Esophagus muscularis mucosa (tissue), 4 donors: ENCODE measurements around the gene CTAGE4. TPM values are rescaled to one million over a fixed set of nuclear protein-coding genes. Genes with fewer than 3 reads are reported as not detected.
A peak's percentile ranks its signal among the peaks of the same experiment; 100 is the strongest.
"Not testable (repeated sequence)": the region's sequence is repeated elsewhere in the genome, so short reads cannot be mapped to it uniquely, and the experiment has no call there.

Experiments used
- DNase-seq: peaks from one replicate; pipeline ENCODE4 v3.0.0-alpha.2; 2017; ENCODE audit errors: extremely low spot score
- H3K27ac ChIP-seq, 4 donors: fragments of 200-600 bp; sonication (generic); replicated peaks in 1 of 4; 1 replicate in 3 of 4; 2 replicates in 1 of 4; pipeline ENCODE4 v1.5.1; 2016 to 2019; ENCODE audit warnings: mild to moderate bottlenecking in 1 of 4
- H3K27me3 ChIP-seq, 4 donors: fragments of 200-600 bp; sonication (generic); one replicate each; pipeline versions ENCODE4 v1.5.1 to v1.6.0; 2016 to 2019
- H3K36me3 ChIP-seq, 4 donors: fragments of 200-600 bp; sonication (generic); one replicate each; pipeline ENCODE4 v1.5.1; 2016 to 2019
- H3K4me1 ChIP-seq, 4 donors: fragments of 200-600 bp; sonication (generic); one replicate each; pipeline ENCODE4 v1.5.1; 2016 to 2019
- H3K4me3 ChIP-seq, 4 donors: fragments of 200-600 bp; sonication (generic); 1 replicate in 2 of 4; 2 replicates in 2 of 4; pipeline ENCODE4 v1.5.1; 2016 to 2019; ENCODE audit warnings: mild to moderate bottlenecking in 4 of 4, moderate library complexity in 1 of 4
- H3K9me3 ChIP-seq, 4 donors: fragments of 200-600 bp; sonication (generic); 1 replicate in 3 of 4; 2 replicates in 1 of 4; pipeline ENCODE4 v1.5.1; 2016 to 2019
- WGBS: methylation state at CpG from one replicate; pipeline ENCODE4 v1.1.5; 2018; 5-methylcytosine and 5-hydroxymethylcytosine counted together
- intact Hi-C: fragments of 100-400 bp; cut with DNase I; formaldehyde crosslinking; loops from one replicate; pipeline ENCODE4 v1.15.1; 2023
- total RNA-seq, 4 donors: library from RNA; depleted of rRNA; stranded (reverse); fragments of >200 nt; gene quantifications; one replicate each; pipeline versions ENCODE4 v1.1.0 to v1.2.1, GENCODE V29; 2016

CTAGE4 gene
- total RNA-seq, 4 donors from 2014 or later: 0.71 to 2.5 (median 0.83) TPM; not detected in 1

GRCh38 chr7:144188578-144189171 lies 5.4 kb downstream of the CTAGE4 start:
- WGBS: no CpG with 5 or more reads among the region's 3 CpGs

GRCh38 chr7:144193782-144194181 lies 10.5 kb downstream of the CTAGE4 start:
- WGBS: no CpG with 5 or more reads among the region's 11 CpGs
- intact Hi-C loops: not testable (repeated sequence)

More at GRCh38 chr7:144188578-144189171, 5.4 kb downstream of the CTAGE4 start:
- H3K27me3 ChIP-seq, DNase-seq, H3K4me3 ChIP-seq, H3K9me3 ChIP-seq, H3K27ac ChIP-seq, intact Hi-C loops, H3K4me1 ChIP-seq, H3K36me3 ChIP-seq: not testable (repeated sequence)

GRCh38 chr7:144194453-144194852 lies 11.2 kb downstream of the CTAGE4 start:
- no CpG with 5 or more reads among the region's 6 CpGs for WGBS
- H3K27me3 ChIP-seq, H3K27ac ChIP-seq, H3K36me3 ChIP-seq, H3K4me3 ChIP-seq, H3K4me1 ChIP-seq, intact Hi-C loops, DNase-seq, H3K9me3 ChIP-seq: not testable (repeated sequence)

More at GRCh38 chr7:144193782-144194181, 10.5 kb downstream of the CTAGE4 start:
- not testable (repeated sequence) for H3K9me3 ChIP-seq, H3K27me3 ChIP-seq, H3K36me3 ChIP-seq, H3K4me1 ChIP-seq, H3K27ac ChIP-seq, H3K4me3 ChIP-seq, DNase-seq

- no CpG with 5 or more reads among the region's 51 CpGs for WGBS
- H3K36me3 ChIP-seq, H3K9me3 ChIP-seq, H3K4me1 ChIP-seq, intact Hi-C loops, DNase-seq, H3K27ac ChIP-seq, H3K27me3 ChIP-seq: not testable (repeated sequence)
- peak within 1 kb of the TSS in 1 of 4 donors; percentile 42 for H3K4me3 ChIP-seq
Observed at GRCh38 chr7:144195212-144195872, 12.1 kb downstream of the CTAGE4 start, which contains the start of gene ARHGEF35. Gene ARHGEF35 (minus strand): TSS chr7:144195833. CDS start chr7:144188383, 7,450 bp downstream.

GRCh38 chr7:144198934-144199333 lies 15.7 kb downstream of the CTAGE4 start:
- H3K9me3 ChIP-seq, H3K36me3 ChIP-seq, H3K4me3 ChIP-seq, H3K4me1 ChIP-seq, H3K27ac ChIP-seq, DNase-seq, H3K27me3 ChIP-seq, intact Hi-C loops: not testable (repeated sequence)
- WGBS: 45% methylated on average over 3 of the region's 4 CpGs

- H3K4me1 ChIP-seq, H3K27ac ChIP-seq, H3K36me3 ChIP-seq, H3K9me3 ChIP-seq, DNase-seq, intact Hi-C loops, H3K4me3 ChIP-seq, H3K27me3 ChIP-seq: not testable (repeated sequence)
- WGBS: no CpG with 5 or more reads among the region's 1 CpG
Observed at GRCh38 chr7:144201978-144202377, 18.7 kb downstream of the CTAGE4 start.

GRCh38 chr7:144203086-144203485 lies 19.8 kb downstream of the CTAGE4 start:
- H3K4me3 ChIP-seq, H3K36me3 ChIP-seq, DNase-seq, H3K27ac ChIP-seq, H3K9me3 ChIP-seq, H3K4me1 ChIP-seq, intact Hi-C loops, H3K27me3 ChIP-seq: not testable (repeated sequence)
- WGBS: no CpG with 5 or more reads among the region's 3 CpGs

- H3K27me3 ChIP-seq, intact Hi-C loops: not testable (repeated sequence)
Observed at GRCh38 chr7:144205306-144205705, 22.0 kb downstream of the CTAGE4 start.

GRCh38 chr7:144217200-144217599 lies 33.9 kb downstream of the CTAGE4 start:
- H3K27ac ChIP-seq, intact Hi-C loops, H3K27me3 ChIP-seq, H3K4me1 ChIP-seq, H3K4me3 ChIP-seq, DNase-seq, H3K9me3 ChIP-seq, H3K36me3 ChIP-seq: not testable (repeated sequence)

More at GRCh38 chr7:144205306-144205705, 22.0 kb downstream of the CTAGE4 start:
- not testable (repeated sequence) for H3K27ac ChIP-seq, H3K4me3 ChIP-seq, H3K4me1 ChIP-seq, H3K9me3 ChIP-seq, DNase-seq, H3K36me3 ChIP-seq
- whole genome bisulfite sequencing: no CpG with 5 or more reads among the region's 5 CpGs

- H3K36me3 ChIP-seq, intact Hi-C loops, H3K27ac ChIP-seq, H3K9me3 ChIP-seq, H3K27me3 ChIP-seq, H3K4me1 ChIP-seq, H3K4me3 ChIP-seq: not testable (repeated sequence)
- peak; percentile 60 for DNase-seq
- WGBS: 92% methylated on average over 1 of the region's 1 CpG
Observed at GRCh38 chr7:144218581-144218980, 35.3 kb downstream of the CTAGE4 start.

- H3K27ac ChIP-seq, intact Hi-C loops, H3K9me3 ChIP-seq, H3K4me1 ChIP-seq, DNase-seq, H3K36me3 ChIP-seq, H3K4me3 ChIP-seq, H3K27me3 ChIP-seq: not testable (repeated sequence)
- no CpG with 5 or more reads among the region's 4 CpGs for WGBS
Observed at GRCh38 chr7:144219149-144219548, 35.9 kb downstream of the CTAGE4 start.

GRCh38 chr7:144220531-144220930 lies 37.3 kb downstream of the CTAGE4 start:
- H3K27me3 ChIP-seq, H3K4me3 ChIP-seq, H3K36me3 ChIP-seq, DNase-seq, intact Hi-C loops, H3K9me3 ChIP-seq, H3K27ac ChIP-seq, H3K4me1 ChIP-seq: not testable (repeated sequence)

GRCh38 chr7:144223675-144224074 lies 40.4 kb downstream of the CTAGE4 start:
- DNase-seq, H3K36me3 ChIP-seq, intact Hi-C loops, H3K27me3 ChIP-seq, H3K9me3 ChIP-seq, H3K27ac ChIP-seq, H3K4me1 ChIP-seq, H3K4me3 ChIP-seq: not testable (repeated sequence)
